Tibial nerve (tissue), 4 donors: ENCODE measurements around the gene CCDC87. TPM values are rescaled to one million over a fixed set of nuclear protein-coding genes. Genes with fewer than 3 reads are reported as not detected.

Experiments
- DNase-seq, 2 donors: peaks; one replicate each; pipeline ENCODE4 v3.0.0-alpha.2; 2019; ENCODE audit warnings: low spot score in 2 of 2
- H3K27ac ChIP-seq, 4 donors: fragments of 200-600 bp; sonication (generic) in 3 of 4; one replicate each; pipeline ENCODE4 v1.5.1; 2017 to 2019; ENCODE audit warnings: mild to moderate bottlenecking in 1 of 4
- H3K27me3 ChIP-seq, 2 donors: fragments of 200-600 bp; sonication (generic) in 1 of 2; one replicate each; pipeline versions ENCODE4 v1.5.1 to v1.6.0; 2017 to 2019
- H3K36me3 ChIP-seq, 3 donors: fragments of 200-600 bp; sonication (generic); one replicate each; pipeline ENCODE4 v1.5.1; 2018 to 2019
- H3K4me1 ChIP-seq, 4 donors: fragments of 200-600 bp; sonication (generic) in 3 of 4; one replicate each; pipeline ENCODE4 v1.5.1; 2017 to 2019
- H3K4me3 ChIP-seq, 4 donors: fragments of 200-600 bp; sonication (generic) in 3 of 4; one replicate each; pipeline ENCODE4 v1.5.1; 2017 to 2019; ENCODE audit warnings: mild to moderate bottlenecking in 1 of 4, moderate library complexity in 1 of 4
- H3K9me3 ChIP-seq, 4 donors: fragments of 200-600 bp; sonication (generic) in 3 of 4; one replicate each; pipeline ENCODE4 v1.5.1; 2017 to 2019
- CTCF ChIP-seq, 5 experiments: fragments of 200-600 bp in 3 of 5; fragments of 450-650 bp in 2 of 5; sonication (generic) in 3 of 5; IDR thresholded peaks; one replicate each; pipeline ENCODE4 v1.5.1; 2016 to 2019; ENCODE audit warnings: antibody characterized with exemption in 5 of 5, mild to moderate bottlenecking in 3 of 5, moderate library complexity in 2 of 5
- EP300 ChIP-seq, 2 donors: sonication (generic); formaldehyde crosslinking; IDR thresholded peaks; one replicate each; pipeline ENCODE4 v1.6.1; 2017; ENCODE audit warnings: antibody characterized with exemption in 2 of 2, mild to moderate bottlenecking in 1 of 2
- POLR2A ChIP-seq, 2 donors: fragments of 450-650 bp; IDR thresholded peaks; one replicate each; pipeline ENCODE4 v1.6.1; 2017; ENCODE audit warnings: antibody characterized with exemption in 2 of 2, mild to moderate bottlenecking in 2 of 2, moderate library complexity in 2 of 2
- WGBS, 2 donors: methylation state at CpG; one replicate each; pipeline ENCODE4 v1.1.5; 2018; 5-methylcytosine and 5-hydroxymethylcytosine counted together
- total RNA-seq, 4 donors: library from RNA; depleted of rRNA; stranded (reverse); fragments of >200 nt; gene quantifications; one replicate each; pipeline ENCODE4 v1.1.0, GENCODE V29; 2016

The CCDC87 gene
- total RNA-seq, 4 donors from 2014 or later = 0.21 to 1.1 (median 0.30) TPM; not detected in 1

DNA sequence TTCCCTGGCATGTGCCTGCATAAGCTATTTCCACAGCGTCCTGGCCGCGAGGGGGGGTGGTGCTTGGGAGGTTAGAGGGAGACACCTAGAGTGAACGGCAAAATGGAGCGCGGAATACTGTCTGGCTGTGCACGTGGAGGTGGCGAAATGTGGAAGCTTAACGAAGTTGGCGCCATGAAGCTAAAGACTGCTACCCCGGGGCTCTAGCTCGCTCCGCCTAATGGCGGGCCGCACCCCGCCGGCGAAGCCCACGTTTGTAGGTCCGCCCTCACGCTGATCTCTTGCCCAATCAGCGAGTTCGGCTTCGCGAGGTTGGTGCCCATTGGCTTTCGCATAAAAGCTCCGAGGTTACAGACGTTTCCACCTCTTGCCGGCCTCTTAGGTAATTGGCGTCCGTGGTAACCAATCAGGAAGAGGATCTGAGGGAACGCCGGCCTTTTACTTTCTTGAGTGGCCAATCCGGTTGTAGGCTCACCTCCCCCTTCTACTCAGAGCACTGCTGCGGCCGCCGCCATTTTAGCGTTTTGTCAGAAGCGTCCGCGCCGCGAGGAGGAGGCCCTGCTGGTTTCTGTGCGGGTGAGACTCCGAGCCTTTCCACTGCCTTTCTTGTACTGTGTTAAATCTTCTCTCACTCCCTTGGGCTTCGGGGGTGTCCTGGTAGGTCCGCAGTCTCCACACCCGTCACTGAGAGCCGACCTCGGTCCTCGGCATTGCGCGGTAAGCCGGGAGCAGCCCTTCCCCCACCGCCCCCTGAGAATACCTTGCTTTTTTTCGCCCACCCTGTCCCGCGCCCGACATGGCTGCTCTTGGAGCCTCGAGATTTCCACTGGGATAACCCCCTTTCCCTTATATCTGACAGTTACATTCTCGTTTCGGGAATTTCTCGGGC lies 45.6 kb upstream of the CCDC87 start, which contains the start of gene RBM4:
RBM4 (plus strand) TSS at position 527 of the 889 bp plus-strand sequence. CDS start 1,009 bp downstream, outside the sequence.
- Histone ChIP-seq H3K4me1 (peaks cover 7 to 58% (median 44%) of the 10 kb centered on the region in 4 donors), H3K9me3 (no peaks in the 10 kb centered on the region), H3K4me3 (peak within 1 kb of the TSS; percentile 75 to 91 (median 80)), H3K27ac (peak within 1 kb of the TSS; percentile 81 to 95 (median 90)), H3K36me3 (peaks cover 0 to 26% (median 12%) of the 10 kb centered on the region in 3 donors), H3K27me3 (no peaks in the 10 kb centered on the region)
- 0% methylated on average over 61 to 62 of the region's 63 CpGs for WGBS, 2 donors
- TF ChIP-seq EP300 (IDR thresholded peaks at IDR 0.05) (peak; percentile 15 to 99), POLR2A (IDR thresholded peaks at IDR 0.05) (peak; percentile 84 to 97), CTCF (IDR thresholded peaks at IDR 0.05) (peak in 1 of 5 experiments; percentile 49)
- DNase-seq = peak; percentile 93 to 98

GRCh38 chr11:66637557-66638176 lies 44.8 kb upstream of the CCDC87 start:
- no peak for DNase-seq
- peak overlapping the region; percentile 45 to 95 (median 90) for H3K27ac ChIP-seq
- whole genome bisulfite sequencing, 2 donors = 30 to 35% methylated on average over 12 of the region's 12 CpGs

DNA sequence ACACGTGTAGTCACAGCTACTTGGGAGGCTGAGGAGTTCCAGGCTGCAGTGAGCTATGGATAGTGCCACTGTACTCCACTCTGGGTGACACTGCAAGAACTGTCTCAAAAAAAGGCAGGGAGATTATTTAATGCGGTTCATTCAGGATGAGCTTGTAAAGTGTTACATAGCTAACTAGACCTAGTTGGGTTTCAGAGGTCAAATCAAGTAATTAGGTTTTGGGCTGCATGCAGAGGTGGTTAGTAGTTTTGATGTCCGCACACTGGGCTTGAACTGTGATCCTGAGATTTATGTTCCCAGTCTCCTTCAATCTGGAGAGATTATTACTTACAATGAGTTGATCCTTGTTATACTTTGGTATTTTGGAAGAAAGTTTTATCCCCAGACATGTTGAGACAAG lies 43.5 kb upstream of the CCDC87 start:
- DNase-seq = no peak
- Histone ChIP-seq H3K27me3 (no peaks in the 10 kb centered on the region), H3K9me3 (no peaks in the 10 kb centered on the region), H3K4me3 (no peak overlapping the region), H3K36me3 (peaks cover 0 to 23% (median 10%) of the 10 kb centered on the region in 3 donors), H3K27ac (no peak overlapping the region), H3K4me1 (peaks cover 7 to 43% (median 28%) of the 10 kb centered on the region in 4 donors)
- TF ChIP-seq POLR2A (IDR thresholded peaks at IDR 0.05) (no peak), CTCF (IDR thresholded peaks at IDR 0.05) (no peak), EP300 (IDR thresholded peaks at IDR 0.05) (no peak)
- 67 to 82% methylated on average over 3 of the region's 3 CpGs for WGBS, 2 donors

More at GRCh38 chr11:66637557-66638176, 44.8 kb upstream of the CCDC87 start:
- H3K4me3 ChIP-seq = peak overlapping the region; percentile 53 to 91 (median 75)
- TF ChIP-seq EP300 (IDR thresholded peaks at IDR 0.05) (no peak), CTCF (IDR thresholded peaks at IDR 0.05) (no peak), POLR2A (IDR thresholded peaks at IDR 0.05) (no peak)
- H3K4me1 ChIP-seq = peaks cover 7 to 50% (median 40%) of the 10 kb centered on the region in 4 donors
- peaks cover 0 to 23% (median 10%) of the 10 kb centered on the region in 3 donors for H3K36me3 ChIP-seq
- no peaks in the 10 kb centered on the region for H3K9me3 ChIP-seq
- no peaks in the 10 kb centered on the region for H3K27me3 ChIP-seq

GRCh38 chr11:66632952-66633351 lies 40.1 kb upstream of the CCDC87 start:
- Histone ChIP-seq H3K27ac (no peak overlapping the region), H3K4me1 (peaks cover 0 to 21% (median 7%) of the 10 kb centered on the region in 4 donors), H3K9me3 (no peaks in the 10 kb centered on the region), H3K36me3 (peaks cover 0 to 35% (median under 1%) of the 10 kb centered on the region in 3 donors), H3K27me3 (no peaks in the 10 kb centered on the region), H3K4me3 (no peak overlapping the region)
- WGBS, 2 donors = 69 to 70% methylated on average over 2 of the region's 2 CpGs
- no peak for DNase-seq
- no peak for TF ChIP-seq POLR2A (IDR thresholded peaks at IDR 0.05)
- TF ChIP-seq EP300 (IDR thresholded peaks at IDR 0.05) = no peak
- TF ChIP-seq CTCF (IDR thresholded peaks at IDR 0.05) = no peak
